HepG2 (cell line): Measurements from ENCODE around the gene PTPN13.

Experiments
- CCAR2 ChIP-seq: fragments of 200-400 bp; formaldehyde crosslinking; optimal IDR thresholded peaks from 2 replicates; pipeline ENCODE3; 2018; ENCODE audit warnings: low read depth, mild to moderate bottlenecking, low read length, moderate library complexity
- HNRNPH1 ChIP-seq: fragments of 200-400 bp; formaldehyde crosslinking; optimal IDR thresholded peaks from 2 replicates; pipeline ENCODE3; 2017; ENCODE audit warnings: mild to moderate bottlenecking, low read depth, low read length
- SRSF1 ChIP-seq: fragments of 200-400 bp; formaldehyde crosslinking; optimal IDR thresholded peaks from 2 replicates; pipeline ENCODE3; 2017; ENCODE audit warnings: mild to moderate bottlenecking, low read depth, low read length, moderate library complexity
- TAF1 ChIP-seq: sonication (generic); formaldehyde crosslinking; IDR thresholded peaks from 2 replicates; pipeline ENCODE4 v1.4.0; 2020; ENCODE audit warnings: missing genetic modification reagents

- TF ChIP-seq TAF1 (CRISPR knock-in tag) (no peak), SRSF1 (no peak), HNRNPH1 (no peak), CCAR2 (no peak)
Measured at GRCh38 chr4:86587381-86588140, 6.6 kb upstream of the PTPN13 start.
